ENCODE measurements around the gene WDFY2.

DNA sequence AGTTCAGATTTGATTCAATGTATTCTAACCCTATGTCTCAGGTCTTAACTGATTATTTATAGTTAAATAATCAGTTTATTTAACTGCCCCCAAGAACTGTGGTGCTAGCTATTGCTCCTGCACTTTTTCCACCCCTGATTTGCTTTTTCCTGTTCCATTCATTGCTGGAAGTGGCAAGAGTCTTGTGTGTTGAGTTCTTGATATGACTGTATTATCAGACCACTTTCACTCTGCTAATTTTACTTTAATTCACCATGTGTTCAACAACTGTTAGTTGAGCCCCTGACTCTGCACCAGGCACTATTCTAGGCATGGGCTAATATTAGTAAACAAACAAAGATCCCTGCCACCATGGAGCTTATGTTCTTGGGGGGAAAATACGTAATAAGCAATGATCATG, 39.9 kb downstream of the WDFY2 start:
- TF ChIP-seq, protein P1, sequence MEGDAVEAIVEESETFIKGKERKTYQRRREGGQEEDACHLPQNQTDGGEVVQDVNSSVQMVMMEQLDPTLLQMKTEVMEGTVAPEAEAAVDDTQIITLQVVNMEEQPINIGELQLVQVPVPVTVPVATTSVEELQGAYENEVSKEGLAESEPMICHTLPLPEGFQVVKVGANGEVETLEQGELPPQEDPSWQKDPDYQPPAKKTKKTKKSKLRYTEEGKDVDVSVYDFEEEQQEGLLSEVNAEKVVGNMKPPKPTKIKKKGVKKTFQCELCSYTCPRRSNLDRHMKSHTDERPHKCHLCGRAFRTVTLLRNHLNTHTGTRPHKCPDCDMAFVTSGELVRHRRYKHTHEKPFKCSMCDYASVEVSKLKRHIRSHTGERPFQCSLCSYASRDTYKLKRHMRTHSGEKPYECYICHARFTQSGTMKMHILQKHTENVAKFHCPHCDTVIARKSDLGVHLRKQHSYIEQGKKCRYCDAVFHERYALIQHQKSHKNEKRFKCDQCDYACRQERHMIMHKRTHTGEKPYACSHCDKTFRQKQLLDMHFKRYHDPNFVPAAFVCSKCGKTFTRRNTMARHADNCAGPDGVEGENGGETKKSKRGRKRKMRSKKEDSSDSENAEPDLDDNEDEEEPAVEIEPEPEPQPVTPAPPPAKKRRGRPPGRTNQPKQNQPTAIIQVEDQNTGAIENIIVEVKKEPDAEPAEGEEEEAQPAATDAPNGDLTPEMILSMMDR (IDR thresholded peaks at IDR 0.05) = no peak
- TF ChIP-seq POLR2A (IDR thresholded peaks at IDR 0.05) = no peak

All from body of pancreas (tissue), 4 donors.